T follicular helper cell (primary cell): ENCODE data around the gene TOX3.

ENCODE experiments used
- DNase-seq: peaks from one replicate; pipeline ENCODE4 v3.0.0-alpha.2; 2020; ENCODE audit warnings: low read depth

The TOX3 gene

GRCh38 chr16:52563767-52564611 is 17.0 kb upstream of the TOX3 start:
- no peak for DNase-seq

- no peak for DNase-seq
These were observed 15.8 kb upstream of the TOX3 start for GRCh38 chr16:52562770-52563169.

GRCh38 chr16:52561910-52562741 is 15.2 kb upstream of the TOX3 start:
- no peak for DNase-seq

GRCh38 chr16:52558448-52558847 is 11.5 kb upstream of the TOX3 start:
- no peak for DNase-seq

- no peak for DNase-seq
These were observed 10.3 kb upstream of the TOX3 start for GRCh38 chr16:52557236-52557635.

- no peak for DNase-seq
These were observed 9.1 kb upstream of the TOX3 start for GRCh38 chr16:52556083-52556482.

- no peak for DNase-seq
These were observed 8.6 kb upstream of the TOX3 start for GRCh38 chr16:52555572-52555971.

GRCh38 chr16:52554334-52554733 is 7.4 kb upstream of the TOX3 start:
- DNase-seq = no peak

- DNase-seq = no peak
These were observed 6.4 kb upstream of the TOX3 start for GRCh38 chr16:52553322-52553721.

GRCh38 chr16:52552643-52553042 is 5.7 kb upstream of the TOX3 start:
- DNase-seq = no peak

- DNase-seq = no peak
These were observed 2.2 kb upstream of the TOX3 start for GRCh38 chr16:52549011-52549692.

GRCh38 chr16:52548261-52549010 is 1.5 kb upstream of the TOX3 start:
- no peak for DNase-seq

- no peak for DNase-seq
These were observed 882 bp upstream of the TOX3 start for GRCh38 chr16:52547834-52548215.

- DNase-seq = no peak
These were observed 496 bp downstream of the TOX3 start for GRCh38 chr16:52546291-52547003.

- no peak for DNase-seq
These were observed 1.1 kb downstream of the TOX3 start for GRCh38 chr16:52545898-52546266.

- no peak for DNase-seq
These were observed 1.6 kb downstream of the TOX3 start for GRCh38 chr16:52545222-52545897.

- DNase-seq = no peak
These were observed 2.2 kb downstream of the TOX3 start for GRCh38 chr16:52544703-52545102.

- no peak for DNase-seq
These were observed 3.3 kb downstream of the TOX3 start for GRCh38 chr16:52543654-52544053.

GRCh38 chr16:52540910-52541309 is 6.0 kb downstream of the TOX3 start:
- no peak for DNase-seq

- no peak for DNase-seq
These were observed 7.8 kb downstream of the TOX3 start for GRCh38 chr16:52539191-52539590.

GRCh38 chr16:52538511-52538910 is 8.4 kb downstream of the TOX3 start:
- DNase-seq = no peak
